Stimulated activated CD8-positive, alpha-beta memory T cell treated with anti-CD3 and anti-CD28 coated beads, Interleukin-7, amount 100 ng/mL, for 1 hour (primary cell): ENCODE data around the gene OTOG.

Experiments used
- DNase-seq, 2 donors: peaks; one replicate each; pipeline ENCODE4 v3.0.0-alpha.2; 2020; ENCODE audit warnings: low read depth in 2 of 2

OTOG gene

DNA sequence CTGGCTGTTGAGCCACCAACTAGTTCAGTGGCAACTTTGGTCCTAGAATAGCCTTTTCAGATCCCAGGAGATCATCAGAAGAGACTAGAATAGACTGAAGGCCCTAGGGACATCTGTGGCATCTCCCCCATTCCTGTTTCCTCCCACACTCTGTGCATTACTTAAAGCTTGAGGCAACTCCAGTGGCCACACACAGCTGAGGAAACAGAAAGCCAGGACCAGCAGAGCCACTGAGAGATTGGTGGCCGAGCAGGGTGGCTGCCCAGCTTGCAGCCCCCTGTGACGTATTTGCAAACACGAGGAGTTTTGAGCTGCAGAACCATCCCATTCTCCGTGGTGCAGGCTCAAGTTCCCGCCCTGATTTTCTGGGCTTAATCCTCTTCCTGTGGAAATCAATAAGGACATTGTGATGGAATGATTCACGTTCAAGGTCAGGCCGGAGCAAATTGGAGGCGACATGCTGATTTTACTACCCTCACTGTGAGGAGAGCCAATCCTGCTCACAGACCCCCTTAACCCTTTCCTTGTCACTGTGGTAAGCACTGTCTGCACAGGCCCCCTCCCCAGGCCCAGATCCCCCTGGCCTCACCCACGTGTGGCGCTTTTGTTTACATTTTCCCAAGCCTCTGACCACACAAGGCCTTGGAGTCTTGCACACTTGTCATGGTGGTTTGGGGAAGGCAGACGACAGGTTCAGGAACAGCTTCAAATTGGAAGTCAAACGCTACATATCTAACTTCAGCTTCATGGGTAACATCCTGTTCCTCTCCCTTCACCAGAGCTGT lies 103.3 kb downstream of the OTOG start:
- no peak for DNase-seq

DNA sequence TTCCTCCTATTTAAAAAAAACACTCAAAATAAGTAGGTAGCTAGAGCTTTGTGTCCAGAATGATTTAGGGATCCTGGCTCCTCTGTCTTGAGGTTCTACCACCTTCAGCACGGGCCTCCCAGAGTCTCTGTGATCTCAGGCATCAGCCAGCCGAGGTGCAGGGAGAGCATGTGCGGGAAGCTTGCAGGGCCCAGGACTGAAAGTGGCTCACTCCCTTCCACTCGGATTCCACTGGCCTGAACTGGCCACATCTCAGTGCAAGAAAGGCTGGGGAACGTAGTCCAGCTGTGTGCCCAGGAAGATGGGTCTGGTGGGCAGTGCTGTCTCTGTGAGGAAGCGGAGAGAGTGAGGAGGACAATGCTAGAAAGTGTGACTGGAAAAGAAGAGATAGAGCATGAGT lies 104.0 kb downstream of the OTOG start:
- DNase-seq: no peak

DNA sequence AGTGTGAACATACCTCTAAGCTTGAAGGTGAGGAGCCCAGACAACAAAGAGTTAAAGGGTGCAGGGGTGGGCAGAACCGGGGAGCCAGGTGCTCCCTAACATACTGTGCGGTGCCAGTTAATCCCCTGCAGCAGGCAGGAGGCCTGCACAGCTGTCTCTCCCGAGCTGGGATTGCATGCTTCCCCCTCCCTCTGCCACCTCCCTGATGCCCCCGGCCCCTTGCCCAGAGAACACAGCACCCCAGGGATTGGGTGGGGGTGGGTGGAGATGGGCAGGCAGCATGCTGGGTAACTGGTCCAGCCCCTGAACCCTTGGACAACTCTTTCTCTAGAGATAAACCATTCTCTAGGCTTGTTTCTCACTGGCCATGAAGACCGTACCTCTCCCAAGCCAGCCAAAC lies 104.6 kb downstream of the OTOG start:
- no peak for DNase-seq

DNA sequence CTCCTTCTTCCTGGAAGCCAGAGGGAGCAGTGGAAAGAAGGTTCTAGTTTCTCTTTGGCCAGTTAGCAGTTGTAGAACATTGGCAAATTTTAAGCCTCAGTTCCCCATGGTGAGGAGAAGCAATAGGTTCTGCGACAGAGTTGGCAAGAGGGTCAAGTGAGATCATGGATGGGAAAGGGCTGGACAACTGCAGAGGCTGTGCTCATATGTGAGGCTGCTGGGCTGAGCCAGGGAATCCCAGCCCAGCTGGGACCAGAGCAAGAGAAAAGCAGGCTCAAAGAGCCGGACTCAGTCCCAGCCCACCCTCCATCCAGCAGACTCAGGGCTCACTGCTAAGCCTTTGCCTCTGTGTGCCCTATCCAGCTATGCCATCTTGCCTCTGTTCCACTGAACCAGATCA lies 105.5 kb downstream of the OTOG start:
- no peak for DNase-seq

DNA sequence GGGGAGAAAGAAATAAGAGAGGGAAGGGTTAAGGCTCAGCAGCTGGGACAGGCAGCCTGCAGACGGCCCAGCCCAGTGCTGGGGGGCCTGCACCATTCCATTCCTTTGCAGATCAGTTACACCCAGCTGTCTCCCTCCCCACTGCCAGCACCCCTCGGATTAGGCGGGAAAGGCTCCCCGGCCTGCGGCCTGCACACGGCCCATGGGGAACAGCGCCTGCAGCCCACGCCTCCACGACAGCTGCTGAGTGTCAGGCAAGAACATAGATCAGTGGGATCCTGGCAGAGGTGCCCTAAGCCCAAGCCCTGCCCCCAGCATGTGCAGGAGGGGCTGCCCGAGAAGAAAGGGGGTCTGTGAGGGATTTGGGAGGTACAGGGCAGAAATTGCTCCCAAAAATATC lies 106.6 kb downstream of the OTOG start:
- no peak for DNase-seq

DNA sequence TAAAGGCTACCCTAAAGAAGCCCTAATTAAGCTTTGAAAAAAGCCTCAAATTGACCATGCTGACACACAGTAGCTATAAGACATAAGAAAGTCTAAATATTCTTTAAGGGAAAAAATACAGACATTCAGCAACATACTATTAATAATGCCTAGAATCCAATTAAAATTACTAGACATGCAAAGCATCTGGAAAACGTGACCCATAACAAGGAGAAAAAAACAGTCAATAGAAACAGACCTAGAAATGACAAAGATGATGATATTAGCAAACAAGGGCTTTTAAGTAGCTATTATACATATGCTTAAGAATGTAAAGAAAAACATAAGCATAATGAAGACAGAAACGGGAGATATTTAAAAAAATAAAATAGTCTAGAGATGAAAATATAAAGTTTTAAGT lies 108.6 kb downstream of the OTOG start:
- no peak for DNase-seq

DNA sequence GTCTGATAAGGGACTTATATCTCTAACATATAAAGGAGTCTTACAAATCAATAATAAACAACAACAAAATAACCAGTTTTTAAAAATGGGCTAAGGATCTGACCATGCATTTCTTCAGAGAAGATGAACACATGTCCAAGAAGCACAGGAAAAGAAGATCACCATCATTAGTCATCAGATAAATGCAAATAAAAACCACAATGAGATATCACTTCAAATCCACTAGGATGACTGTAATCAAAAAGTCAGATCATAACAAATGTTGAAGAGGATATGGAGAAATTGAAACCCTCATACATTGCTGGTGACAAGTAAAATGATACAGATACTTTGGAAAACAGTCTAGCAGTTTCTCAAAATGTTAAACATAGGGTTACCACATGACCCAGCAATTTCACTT lies 111.2 kb downstream of the OTOG start:
- no peak for DNase-seq

DNA sequence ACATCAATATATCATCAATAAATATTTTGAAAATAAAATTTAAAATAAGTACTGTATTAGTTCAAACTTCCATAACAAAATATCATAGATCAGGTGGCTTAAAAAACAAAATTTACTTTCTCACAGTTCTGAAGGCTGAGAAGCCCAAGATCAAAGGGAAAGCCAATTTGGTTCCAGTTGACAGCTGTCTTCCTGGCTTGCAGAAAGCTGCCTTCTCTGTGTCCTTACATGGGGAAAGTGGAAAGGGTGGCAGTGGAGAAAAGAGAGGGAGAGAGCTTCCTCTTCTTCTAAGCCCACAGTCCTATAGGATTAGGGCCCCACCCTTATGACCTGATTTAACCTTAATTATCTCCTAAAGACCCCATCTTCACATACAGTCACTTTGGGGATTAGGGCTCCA lies 121.1 kb downstream of the OTOG start:
- DNase-seq: no peak

DNA sequence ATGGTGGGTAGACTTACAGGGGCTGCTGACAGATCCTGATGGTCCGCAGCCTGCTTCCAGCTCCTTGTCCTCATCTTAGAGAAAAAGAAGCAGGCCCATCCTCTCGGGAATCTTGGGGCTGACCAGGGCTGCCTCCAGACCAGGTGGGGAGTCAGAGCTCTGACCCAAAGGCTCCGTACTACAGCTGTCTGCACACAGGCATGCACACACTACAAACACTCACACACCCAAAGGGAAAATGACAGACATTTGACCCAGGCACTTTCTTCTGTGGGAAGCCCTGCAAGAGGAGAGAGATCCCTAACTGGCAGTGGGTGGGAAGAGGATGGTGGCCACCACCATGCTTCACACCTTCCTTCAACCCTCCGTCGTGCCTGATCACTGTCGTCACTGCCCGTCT lies 125.4 kb downstream of the OTOG start:
- DNase-seq: no peak

DNA sequence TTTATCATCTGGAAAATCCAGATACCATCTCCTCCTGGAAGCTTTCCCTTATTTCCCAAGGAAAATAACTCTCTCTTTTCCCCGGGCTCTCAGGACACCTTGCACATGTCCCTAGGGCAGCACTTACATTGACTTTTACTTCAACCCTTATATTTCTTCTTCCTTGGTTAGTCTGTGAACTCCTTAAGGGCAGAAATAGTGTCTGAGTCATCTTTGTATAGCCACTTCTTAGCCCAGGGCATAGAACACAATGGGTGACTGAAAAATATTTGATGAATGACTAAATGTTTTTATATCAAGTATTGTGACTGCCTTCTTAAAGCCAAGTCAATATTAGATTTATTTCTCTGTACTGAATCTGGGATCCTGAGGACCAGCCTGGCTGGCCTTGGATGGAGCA lies 126.9 kb downstream of the OTOG start:
- no peak for DNase-seq

DNA sequence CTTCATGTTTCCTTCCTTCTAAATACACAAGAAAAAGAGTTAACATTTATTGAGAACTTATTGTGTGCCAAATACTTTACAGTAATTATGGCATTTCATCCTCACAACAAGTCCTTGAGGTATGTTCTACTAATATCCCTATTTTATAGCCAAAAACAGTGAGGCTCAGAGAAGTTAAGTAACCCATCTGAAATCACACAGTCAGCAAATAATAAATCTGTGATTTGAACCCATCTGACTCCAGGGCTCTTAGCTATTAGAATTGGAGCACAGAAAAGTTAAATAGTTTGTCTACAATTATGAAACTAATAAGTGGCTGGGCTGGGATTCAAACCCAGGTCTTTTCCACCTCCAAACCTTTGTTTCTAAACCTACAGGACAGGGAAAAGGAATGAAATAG lies 135.8 kb downstream of the OTOG start:
- no peak for DNase-seq

DNA sequence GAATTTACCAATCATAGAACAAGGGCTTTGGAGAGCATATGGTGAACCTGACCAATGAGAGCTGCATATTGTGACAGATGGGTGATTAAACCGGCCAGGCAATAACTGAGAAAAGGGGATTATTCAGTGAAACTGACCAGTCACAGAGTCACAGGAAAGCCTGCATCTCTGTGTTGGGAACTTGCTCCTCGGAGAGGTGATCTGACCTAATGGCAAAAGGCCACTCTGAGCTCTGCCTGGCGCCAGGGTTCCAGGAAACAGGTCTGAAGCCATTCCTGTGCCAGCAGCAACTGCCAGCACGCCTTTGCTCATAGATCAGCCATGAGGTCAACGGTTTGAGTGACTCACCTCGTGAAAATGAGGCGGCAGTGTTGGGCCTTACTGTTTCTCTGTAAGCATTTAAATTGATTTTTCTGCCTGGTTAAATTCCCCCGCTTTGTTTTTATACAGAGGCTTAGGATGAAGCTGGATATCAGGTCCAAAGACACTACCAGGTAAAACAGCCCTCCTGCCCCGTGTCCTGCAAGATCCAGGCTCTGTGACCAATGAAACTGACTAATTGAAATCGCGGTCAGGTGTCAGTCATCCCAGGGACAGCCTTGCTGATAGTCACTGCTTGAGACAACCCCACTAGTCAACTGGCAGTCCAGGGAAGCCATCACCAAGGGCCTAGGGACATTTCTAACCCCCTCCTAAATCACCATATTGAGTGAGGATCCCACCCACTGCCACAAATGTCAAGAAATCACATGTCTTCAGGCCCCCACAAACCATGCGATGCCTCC lies 136.5 kb downstream of the OTOG start:
- no peak for DNase-seq

DNA sequence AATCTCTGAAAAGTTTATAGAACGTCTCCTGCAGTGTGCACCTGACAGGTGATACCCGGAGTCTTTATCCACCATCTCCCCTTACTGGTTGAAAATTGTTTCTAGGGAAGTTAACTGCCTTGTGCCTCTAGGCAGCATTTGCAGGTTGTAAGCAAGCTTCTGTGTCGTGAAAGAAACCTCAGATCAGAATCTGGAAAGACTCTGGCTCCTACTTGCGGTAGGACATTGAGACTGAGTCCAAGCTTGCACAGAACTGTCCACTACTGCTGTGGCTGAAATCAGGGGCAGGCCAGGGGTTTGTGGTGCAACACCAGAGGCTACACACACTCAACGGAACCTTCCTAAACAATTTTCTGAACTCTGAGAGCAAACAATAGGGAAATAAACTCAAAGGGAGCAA lies 137.5 kb downstream of the OTOG start:
- DNase-seq: no peak

DNA sequence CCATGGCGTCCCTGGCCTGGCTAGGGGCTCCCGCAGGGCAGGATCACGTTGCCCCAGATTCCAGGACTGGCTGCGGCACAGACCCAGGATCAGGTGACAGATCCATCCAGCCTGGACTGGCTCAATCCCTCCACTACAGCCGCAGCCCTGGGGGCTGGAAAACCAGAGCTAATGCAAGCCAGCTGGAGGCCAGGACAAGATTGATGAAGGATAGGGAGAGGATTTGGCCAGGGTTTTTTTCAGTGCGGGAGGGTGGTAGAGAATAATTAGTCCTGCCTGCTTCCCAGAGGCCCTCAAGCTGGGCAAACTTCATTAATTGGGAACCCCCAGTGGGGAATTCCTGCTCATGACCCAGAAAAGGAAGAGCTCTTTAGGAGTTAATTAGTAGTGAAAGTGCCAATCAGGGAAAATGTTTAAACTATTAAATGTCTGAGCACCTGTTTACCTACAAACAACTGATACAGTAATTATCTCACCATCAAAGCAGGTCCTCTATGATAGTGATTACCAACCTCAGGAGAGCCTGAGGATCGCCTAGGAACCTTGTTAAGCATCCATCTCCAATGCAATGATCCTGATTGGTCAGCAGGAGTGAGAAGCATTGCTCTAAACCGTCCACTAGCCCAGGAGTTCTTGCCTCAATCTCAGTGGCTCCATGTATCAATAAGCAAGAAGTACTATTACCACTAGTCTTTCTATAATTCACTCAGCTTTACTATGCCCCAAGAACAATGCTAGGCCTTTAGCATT lies 139.3 kb downstream of the OTOG start:
- DNase-seq: no peak

DNA sequence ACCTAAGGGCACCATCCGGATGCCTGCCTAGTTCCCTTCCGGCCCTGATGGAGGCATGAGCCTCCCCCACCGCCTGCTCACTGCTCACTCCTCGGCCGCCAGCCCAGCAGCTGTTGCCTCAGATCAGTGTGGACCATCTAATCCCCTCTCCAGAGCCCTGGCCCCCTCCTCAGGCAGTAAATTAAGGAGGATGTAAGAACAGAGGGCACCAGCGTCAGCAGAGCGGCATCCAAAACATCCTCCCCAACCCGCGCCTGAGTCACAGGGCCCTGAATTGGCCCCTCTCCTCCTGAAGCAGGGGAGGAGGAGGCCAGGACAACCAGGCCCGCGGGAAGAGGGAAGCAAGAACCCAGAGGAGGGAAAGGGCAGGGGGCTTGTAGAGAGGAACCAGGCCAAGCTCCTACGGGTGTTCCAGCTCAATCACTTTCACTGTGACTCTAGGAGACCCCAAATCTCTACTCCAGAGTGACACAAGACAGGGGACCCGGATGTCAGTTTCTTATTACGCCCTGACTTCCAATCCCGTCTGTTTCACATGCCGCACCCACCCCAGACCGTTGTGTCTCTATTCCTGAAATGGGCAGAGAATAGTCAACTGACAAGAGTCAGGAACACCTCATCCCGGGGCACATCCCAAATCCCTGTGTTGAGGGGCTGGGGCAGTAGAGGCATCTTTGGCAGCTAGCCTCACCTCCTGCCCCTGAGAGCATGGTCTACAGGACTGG lies 141.0 kb downstream of the OTOG start:
- no peak for DNase-seq

DNA sequence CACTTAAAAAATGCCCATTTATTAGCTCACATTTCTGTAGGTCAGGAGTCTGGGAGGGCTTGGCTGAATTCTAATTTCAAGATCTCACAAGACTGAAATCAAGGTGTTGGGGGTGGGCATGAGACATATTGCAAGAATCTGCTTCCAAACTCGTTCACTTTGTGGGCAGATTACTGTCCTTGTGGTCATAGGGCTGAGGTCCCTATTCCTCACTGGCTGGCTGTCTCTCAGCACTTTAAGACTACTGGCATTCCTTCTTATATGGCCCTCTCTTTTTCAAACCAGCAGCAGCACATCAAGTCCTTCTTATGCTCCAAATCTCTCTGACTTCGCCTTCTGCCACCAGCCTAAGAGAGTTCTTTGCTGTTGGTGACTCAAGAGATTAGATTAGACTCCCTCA lies 144.5 kb downstream of the OTOG start:
- no peak for DNase-seq

DNA sequence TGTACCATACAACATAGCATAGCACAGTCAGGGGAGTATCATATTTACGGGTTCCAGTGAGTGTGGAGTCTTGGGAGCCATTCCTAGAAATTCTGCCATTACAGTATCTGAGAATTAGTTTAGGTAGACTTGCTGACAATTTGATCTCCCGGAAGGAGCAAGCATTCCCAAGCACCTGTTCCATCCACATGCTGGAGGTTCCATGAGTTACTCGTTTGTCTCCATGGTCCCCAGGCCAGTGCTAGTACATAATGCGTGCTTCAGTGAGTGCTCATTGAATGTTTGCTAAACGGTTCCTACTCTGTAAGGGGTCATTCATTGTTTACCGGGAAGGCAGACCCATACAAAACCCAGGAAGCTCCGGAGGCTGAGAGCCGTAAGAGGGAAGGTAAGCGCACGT lies 144.9 kb downstream of the OTOG start:
- no peak for DNase-seq

DNA sequence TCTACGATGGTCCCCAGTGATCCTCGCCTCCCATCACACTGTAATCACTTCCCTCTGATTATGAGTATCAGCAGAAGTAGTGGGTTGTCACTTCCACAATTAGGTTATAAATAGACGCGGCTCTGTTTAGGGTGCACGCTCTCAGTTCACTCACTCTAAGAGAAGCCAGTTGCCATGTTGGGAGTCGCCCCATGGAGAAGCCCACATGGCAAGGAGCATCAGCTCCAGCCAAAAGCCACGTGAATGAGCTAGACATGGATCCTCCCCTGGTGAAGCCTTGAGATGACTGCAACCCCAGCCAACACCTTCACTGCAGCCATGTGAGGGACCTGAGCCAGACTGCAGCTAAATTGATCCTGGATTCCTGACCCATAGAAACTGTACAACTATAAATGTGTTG lies 145.9 kb downstream of the OTOG start:
- no peak for DNase-seq

DNA sequence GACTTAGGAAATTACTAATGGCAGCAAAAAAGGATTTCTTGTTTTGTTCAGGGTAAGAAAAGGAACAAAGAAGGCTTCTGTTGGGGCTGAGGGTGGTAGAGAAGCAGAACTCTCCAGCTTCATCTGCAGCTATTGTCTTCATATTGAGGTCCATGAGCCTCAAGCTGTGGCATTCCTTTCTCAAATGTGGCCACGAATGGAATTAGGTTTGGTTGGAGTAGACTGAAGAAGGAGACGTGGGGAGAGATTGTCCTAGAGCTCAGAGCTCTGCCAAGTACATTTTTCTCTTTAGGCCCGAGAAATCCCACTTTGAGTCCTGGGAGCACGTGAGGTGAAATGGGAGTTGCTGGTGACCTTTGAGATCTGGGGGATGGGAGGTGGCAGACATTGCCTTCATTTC lies 146.5 kb downstream of the OTOG start:
- no peak for DNase-seq

DNA sequence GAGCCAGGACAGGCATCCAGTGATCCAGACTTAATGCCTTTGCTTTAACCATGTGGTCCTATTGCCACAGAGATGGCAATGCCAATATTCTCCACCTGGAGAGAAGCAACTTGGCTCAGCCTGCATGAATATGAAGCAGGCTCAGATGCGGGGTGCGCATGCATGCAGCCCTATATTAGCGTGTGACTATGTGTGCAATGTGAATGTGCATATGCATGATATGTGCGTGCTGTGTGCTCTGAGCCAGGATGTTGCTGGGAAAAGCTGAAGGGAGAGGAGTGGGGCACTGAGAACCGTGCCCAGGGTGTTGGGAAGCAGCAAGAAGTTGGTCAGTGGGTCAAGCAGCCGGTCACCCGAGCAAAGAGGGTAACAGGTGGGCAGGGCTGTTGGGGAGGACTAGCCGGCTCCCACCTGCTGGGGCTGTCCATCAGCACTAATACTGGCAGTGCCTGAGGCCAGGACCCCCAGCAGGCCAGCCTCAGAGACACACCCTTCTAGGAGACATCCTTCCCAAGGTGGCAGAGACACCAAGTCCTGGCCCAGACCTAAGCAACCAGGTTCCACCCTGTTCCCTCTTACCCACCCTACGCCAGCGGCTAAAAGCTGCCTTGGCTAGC lies 147.5 kb downstream of the OTOG start:
- no peak for DNase-seq
